Subcutaneous adipose tissue (tissue), 4 donors: Measurements from ENCODE around the gene ZC3H8. TPM values are rescaled to one million over a fixed set of nuclear protein-coding genes. Genes with fewer than 3 reads are reported as not detected.

Experiments used
- total RNA-seq, 4 donors: library from RNA; depleted of rRNA; stranded (reverse); fragments of >200 nt; gene quantifications; one replicate each; pipeline ENCODE4 v1.1.0, GENCODE V29; 2016
- TF ChIP-seq, protein P1 (sequence below): fragments of 450-650 bp; IDR thresholded peaks from one replicate; pipeline ENCODE4 v1.5.1; 2016; ENCODE audit warnings: low read depth, mild to moderate bottlenecking, control low read depth, antibody characterized with exemption, moderate library complexity

ZC3H8 gene
- 10 to 100 TPM in 3 of 4 donors, 1 to 10 TPM in 1; 4.7 to 24.0 (median 21.5) TPM for total RNA-seq

DNA sequence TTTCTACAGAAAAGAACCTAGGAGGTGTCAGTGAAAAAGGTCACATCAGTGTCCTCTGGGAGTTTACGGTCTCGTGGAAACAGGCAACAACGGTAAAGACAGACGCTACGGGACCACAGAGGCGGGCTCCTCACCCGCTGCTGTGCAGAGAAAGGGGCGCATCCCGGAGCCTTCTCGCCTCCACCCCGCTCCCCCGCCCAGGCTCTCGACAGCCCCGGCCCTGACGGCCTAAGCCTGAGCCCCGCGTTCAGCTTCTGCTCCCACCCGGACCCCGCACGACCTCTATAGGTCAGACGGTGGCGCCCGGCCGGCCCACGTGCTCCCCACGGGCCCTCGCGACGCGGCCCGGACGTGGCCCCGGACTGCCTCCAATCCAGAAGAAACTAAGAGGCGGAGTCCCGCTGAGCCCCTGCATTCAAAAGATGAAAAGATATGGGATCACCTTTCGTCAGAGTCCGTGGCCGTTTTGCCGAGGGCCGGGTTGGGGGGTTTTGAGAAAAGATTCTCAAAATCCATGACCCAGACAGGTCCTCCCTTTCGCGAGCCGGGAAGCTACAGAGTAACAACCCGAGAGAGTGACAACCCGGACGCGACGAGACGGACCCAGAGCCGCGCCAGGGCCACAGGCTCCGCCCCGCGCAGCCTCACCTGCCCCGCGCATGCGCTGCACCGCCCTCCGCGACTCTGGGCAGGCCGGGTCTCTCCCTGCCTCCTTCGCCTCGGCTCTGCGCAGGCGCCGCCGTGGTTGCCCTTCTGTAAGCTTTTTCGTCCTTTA lies at the start of gene ZC3H8:
ZC3H8 (minus strand) TSS at position 577 of the 775 bp plus-strand sequence; CDS start at position 516, 61 bp downstream.
- TF ChIP-seq, protein P1, sequence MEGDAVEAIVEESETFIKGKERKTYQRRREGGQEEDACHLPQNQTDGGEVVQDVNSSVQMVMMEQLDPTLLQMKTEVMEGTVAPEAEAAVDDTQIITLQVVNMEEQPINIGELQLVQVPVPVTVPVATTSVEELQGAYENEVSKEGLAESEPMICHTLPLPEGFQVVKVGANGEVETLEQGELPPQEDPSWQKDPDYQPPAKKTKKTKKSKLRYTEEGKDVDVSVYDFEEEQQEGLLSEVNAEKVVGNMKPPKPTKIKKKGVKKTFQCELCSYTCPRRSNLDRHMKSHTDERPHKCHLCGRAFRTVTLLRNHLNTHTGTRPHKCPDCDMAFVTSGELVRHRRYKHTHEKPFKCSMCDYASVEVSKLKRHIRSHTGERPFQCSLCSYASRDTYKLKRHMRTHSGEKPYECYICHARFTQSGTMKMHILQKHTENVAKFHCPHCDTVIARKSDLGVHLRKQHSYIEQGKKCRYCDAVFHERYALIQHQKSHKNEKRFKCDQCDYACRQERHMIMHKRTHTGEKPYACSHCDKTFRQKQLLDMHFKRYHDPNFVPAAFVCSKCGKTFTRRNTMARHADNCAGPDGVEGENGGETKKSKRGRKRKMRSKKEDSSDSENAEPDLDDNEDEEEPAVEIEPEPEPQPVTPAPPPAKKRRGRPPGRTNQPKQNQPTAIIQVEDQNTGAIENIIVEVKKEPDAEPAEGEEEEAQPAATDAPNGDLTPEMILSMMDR: no peak

DNA sequence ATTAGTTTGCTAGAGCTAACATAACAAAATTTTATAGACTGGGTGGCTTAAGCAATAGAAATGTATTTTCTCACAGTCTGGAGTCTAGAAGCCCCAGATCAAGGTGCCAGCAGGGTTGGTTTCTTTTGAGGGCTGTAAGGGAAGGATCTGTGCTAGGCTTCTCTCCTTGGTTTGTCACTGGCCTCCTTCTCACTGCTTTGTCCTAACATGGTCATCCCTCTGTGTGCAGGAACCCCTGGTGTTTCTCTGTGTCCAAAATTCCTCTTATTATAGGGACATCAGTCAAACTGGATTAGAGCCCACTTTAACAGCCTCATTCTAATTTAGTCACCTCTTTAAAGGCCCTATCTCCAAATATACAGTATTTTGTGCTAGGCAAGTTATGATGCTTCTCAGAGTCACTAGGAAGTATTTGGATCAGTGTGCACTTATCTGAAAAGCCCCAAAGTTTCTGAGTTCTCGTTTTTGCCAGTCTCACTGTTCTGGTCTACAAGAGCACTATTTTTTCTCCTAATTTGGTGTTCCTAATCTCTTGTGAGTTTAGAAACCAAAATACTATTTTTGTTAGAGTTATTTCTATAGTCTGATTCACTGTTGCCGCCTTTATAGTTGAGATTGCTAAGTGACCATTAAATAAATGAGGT lies 49.6 kb upstream of the ZC3H8 start:
- TF ChIP-seq, protein P1: no peak

DNA sequence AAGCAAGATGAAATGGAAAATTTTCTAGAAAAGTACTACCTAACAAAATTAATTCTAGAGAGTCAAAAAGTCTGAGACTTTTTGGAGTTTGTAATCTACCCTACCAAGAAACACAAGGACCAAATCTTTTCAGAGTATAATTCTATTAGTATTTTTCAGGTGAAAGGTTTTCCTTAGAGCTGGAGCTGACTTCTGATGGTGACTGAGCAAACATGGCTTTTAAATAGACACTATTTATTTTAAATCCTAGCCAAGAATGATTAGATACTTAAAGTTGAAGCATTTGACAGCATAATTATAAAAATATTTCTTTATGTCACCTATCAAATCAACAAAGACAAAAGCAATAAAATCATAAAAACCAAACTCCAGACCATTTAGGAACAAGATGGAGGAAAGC lies 47.1 kb upstream of the ZC3H8 start:
- TF ChIP-seq, protein P1: no peak

DNA sequence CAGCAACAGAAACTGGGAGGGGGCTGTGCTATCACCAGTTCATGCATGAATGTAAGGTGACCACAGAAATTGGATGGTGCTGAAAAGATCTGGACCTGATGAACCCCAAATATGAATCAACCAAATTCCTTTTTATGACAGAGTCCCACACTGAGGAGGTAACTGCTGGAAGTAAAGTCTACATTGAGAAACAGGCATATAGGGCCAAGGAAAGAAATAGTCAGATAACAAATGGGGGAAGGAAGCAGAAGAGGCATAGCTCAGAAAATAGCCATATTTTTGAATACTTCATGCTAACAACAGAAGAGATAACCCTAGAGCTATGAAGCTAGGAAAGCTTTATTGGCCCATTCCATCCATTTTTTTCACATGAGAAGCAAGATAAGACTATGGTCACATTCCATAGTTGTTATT lies 46.3 kb upstream of the ZC3H8 start:
- TF ChIP-seq, protein P1: no peak

DNA sequence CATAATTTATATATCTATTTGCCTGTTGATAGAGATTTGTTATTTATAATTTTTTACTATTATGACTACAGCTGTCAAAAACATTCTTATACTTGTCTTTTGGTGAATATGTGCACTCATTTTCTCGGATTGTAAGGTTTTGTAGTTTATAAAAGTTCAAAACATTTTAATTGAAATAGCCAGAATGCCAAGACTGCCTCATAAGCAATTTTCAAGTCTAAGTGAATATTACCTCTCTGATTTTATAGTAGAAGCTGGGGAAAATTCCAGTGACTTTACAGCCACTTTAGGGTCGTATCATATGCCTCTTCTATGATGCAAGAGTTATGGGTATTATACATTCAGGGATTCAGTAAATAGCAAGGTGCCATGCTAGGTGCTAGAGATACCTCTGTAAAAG lies 41.6 kb upstream of the ZC3H8 start:
- TF ChIP-seq, protein P1: no peak

DNA sequence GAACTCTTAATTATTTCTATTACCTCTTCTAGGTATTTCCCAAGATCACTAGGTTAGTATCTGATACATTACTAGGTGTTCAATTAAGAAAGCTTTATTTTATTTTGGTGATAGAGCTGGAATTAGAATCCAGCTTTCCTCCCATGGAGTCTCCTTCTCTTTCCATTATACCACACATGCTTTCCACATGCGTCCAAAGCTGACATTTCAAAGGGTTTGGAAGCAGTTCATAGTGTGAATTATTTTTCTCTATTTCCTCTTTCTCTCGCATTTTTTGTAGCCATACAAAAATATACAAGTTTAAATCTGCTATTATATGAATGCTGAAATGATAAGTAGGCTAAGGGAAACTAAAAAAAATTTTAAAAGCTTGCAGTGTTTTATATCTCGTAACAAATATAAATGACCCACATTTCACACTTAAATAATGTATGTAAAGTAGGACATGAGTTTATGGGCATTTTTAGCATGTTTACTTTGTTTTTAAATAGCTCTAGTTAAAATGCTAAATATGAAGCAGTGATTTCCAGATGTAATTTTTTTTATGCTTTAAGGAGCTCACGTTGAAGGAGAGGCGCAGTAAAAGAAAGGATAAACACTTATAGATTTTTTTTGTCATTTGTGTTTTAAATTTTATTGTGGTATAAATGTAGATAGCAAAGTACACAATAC lies 40.7 kb upstream of the ZC3H8 start:
- TF ChIP-seq, protein P1: no peak

DNA sequence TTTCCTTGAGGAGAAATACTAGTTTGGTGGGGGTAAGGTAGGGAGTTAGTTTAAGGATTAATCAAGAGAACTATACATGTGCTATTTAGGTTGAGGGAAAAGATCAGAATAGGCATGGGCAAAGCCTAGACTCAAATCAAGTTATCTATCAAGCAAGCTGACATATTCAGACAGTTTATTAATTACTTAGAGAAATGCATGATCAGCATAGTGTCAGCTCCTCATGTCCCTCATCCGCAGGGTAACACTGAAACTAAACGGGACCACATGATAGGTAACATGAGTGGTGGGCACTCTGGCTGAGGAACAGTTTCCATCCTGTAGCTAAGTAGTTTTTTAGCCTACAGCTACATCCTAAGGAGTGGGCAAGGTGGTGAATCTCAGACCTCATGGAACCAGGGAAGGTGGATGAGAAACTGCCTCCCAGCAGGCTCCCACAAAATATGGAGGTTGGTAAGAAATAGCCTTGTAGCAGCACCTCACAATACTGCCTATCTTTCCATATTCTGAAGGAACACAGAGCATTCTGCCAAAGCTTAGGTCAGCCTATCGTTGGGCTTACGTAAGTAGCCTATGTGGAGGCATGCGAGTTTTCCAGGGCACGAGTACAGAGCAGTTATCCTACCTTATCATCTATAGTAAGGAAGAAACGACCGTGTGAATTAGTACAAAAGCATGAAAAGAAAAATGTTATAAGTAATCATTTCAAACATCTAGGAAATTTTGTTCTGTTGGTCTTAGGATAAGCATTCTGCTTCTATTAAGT lies 39.0 kb upstream of the ZC3H8 start:
- TF ChIP-seq, protein P1: no peak
